ENCODE results near the gene LPAR1. TPM values are rescaled to one million over a fixed set of nuclear protein-coding genes. Genes with fewer than 3 reads are reported as not detected.

Gene LPAR1
- total RNA-seq, 1 experiment from 2014 or later = 4.9 TPM

GRCh38 chr9:110898358-110898757, 139.9 kb downstream of the LPAR1 start:
- TF ChIP-seq, protein P1, sequence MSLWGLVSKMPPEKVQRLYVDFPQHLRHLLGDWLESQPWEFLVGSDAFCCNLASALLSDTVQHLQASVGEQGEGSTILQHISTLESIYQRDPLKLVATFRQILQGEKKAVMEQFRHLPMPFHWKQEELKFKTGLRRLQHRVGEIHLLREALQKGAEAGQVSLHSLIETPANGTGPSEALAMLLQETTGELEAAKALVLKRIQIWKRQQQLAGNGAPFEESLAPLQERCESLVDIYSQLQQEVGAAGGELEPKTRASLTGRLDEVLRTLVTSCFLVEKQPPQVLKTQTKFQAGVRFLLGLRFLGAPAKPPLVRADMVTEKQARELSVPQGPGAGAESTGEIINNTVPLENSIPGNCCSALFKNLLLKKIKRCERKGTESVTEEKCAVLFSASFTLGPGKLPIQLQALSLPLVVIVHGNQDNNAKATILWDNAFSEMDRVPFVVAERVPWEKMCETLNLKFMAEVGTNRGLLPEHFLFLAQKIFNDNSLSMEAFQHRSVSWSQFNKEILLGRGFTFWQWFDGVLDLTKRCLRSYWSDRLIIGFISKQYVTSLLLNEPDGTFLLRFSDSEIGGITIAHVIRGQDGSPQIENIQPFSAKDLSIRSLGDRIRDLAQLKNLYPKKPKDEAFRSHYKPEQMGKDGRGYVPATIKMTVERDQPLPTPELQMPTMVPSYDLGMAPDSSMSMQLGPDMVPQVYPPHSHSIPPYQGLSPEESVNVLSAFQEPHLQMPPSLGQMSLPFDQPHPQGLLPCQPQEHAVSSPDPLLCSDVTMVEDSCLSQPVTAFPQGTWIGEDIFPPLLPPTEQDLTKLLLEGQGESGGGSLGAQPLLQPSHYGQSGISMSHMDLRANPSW (CRISPR knock-in tag; conservative IDR thresholded peaks at IDR 0.05; ENCODE audit: low read depth) = no peak
- TF ChIP-seq, protein P2, sequence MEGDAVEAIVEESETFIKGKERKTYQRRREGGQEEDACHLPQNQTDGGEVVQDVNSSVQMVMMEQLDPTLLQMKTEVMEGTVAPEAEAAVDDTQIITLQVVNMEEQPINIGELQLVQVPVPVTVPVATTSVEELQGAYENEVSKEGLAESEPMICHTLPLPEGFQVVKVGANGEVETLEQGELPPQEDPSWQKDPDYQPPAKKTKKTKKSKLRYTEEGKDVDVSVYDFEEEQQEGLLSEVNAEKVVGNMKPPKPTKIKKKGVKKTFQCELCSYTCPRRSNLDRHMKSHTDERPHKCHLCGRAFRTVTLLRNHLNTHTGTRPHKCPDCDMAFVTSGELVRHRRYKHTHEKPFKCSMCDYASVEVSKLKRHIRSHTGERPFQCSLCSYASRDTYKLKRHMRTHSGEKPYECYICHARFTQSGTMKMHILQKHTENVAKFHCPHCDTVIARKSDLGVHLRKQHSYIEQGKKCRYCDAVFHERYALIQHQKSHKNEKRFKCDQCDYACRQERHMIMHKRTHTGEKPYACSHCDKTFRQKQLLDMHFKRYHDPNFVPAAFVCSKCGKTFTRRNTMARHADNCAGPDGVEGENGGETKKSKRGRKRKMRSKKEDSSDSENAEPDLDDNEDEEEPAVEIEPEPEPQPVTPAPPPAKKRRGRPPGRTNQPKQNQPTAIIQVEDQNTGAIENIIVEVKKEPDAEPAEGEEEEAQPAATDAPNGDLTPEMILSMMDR (IDR thresholded peaks at IDR 0.05) = no peak
- TF ChIP-seq ZNF232 (CRISPR knock-in tag; IDR thresholded peaks at IDR 0.05) (no peak), FOXJ3 (CRISPR knock-in tag; IDR thresholded peaks at IDR 0.05; ENCODE audit: borderline replicate concordance) (no peak), RELA (CRISPR knock-in tag; IDR thresholded peaks at IDR 0.05; ENCODE audit: borderline replicate concordance) (no peak), NR2C2 (CRISPR knock-in tag; IDR thresholded peaks at IDR 0.05) (no peak), ZNF512 (CRISPR knock-in tag; IDR thresholded peaks at IDR 0.05; ENCODE audit: borderline replicate concordance) (no peak), ZNF281 (CRISPR knock-in tag; IDR thresholded peaks at IDR 0.05) (no peak), ELF4 (CRISPR knock-in tag; IDR thresholded peaks at IDR 0.05; ENCODE audit: low read depth) (no peak), IRF2 (CRISPR knock-in tag; IDR thresholded peaks at IDR 0.05; ENCODE audit: borderline replicate concordance, low read depth) (no peak), TEAD4 (CRISPR knock-in tag; IDR thresholded peaks at IDR 0.05) (no peak), ZNF317 (CRISPR knock-in tag; IDR thresholded peaks at IDR 0.05; ENCODE audit: borderline replicate concordance, low read depth) (no peak), ZNF423 (CRISPR knock-in tag; IDR thresholded peaks at IDR 0.05) (no peak), PRDM15 (CRISPR knock-in tag; IDR thresholded peaks at IDR 0.05) (no peak), TEAD1 (CRISPR knock-in tag; IDR thresholded peaks at IDR 0.05) (no peak)
- TF ChIP-seq, protein P3, sequence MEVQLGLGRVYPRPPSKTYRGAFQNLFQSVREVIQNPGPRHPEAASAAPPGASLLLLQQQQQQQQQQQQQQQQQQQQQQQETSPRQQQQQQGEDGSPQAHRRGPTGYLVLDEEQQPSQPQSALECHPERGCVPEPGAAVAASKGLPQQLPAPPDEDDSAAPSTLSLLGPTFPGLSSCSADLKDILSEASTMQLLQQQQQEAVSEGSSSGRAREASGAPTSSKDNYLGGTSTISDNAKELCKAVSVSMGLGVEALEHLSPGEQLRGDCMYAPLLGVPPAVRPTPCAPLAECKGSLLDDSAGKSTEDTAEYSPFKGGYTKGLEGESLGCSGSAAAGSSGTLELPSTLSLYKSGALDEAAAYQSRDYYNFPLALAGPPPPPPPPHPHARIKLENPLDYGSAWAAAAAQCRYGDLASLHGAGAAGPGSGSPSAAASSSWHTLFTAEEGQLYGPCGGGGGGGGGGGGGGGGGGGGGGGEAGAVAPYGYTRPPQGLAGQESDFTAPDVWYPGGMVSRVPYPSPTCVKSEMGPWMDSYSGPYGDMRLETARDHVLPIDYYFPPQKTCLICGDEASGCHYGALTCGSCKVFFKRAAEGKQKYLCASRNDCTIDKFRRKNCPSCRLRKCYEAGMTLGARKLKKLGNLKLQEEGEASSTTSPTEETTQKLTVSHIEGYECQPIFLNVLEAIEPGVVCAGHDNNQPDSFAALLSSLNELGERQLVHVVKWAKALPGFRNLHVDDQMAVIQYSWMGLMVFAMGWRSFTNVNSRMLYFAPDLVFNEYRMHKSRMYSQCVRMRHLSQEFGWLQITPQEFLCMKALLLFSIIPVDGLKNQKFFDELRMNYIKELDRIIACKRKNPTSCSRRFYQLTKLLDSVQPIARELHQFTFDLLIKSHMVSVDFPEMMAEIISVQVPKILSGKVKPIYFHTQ (CRISPR knock-in tag; IDR thresholded peaks at IDR 0.05) = no peak
- TF ChIP-seq, protein P4, sequence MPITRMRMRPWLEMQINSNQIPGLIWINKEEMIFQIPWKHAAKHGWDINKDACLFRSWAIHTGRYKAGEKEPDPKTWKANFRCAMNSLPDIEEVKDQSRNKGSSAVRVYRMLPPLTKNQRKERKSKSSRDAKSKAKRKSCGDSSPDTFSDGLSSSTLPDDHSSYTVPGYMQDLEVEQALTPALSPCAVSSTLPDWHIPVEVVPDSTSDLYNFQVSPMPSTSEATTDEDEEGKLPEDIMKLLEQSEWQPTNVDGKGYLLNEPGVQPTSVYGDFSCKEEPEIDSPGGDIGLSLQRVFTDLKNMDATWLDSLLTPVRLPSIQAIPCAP (CRISPR knock-in tag; IDR thresholded peaks at IDR 0.05) = no peak
- no peak for DNase-seq (ENCODE audit: low spot score)
- Mint-ChIP-seq H3K27me3 (ENCODE audit: low read depth) (no peaks in the 10 kb centered on the region), H3K27ac (no peak overlapping the region), H3K9me3 (peaks cover 37% of the 10 kb centered on the region), H3K4me3 (no peak overlapping the region), H3K36me3 (peaks cover 33% of the 10 kb centered on the region), H3K4me1 (no peaks in the 10 kb centered on the region)
- CTCF ChIA-PET = no interaction called here
- no peak for ATAC-seq
- POLR2A ChIA-PET = no interaction called here
